ENCODE results near the gene PRRC2C.
"Not testable (repeated sequence)": the region's sequence is repeated elsewhere in the genome, so short reads cannot be mapped to it uniquely, and the experiment has no call there.

The PRRC2C gene

GRCh38 chr1:171583591-171584201 is 98.4 kb downstream of the PRRC2C start:
- no peak for DNase-seq (ENCODE audit: low read depth in 2 of 2)

- DNase-seq (ENCODE audit: low read depth in 2 of 2), result no peak
Measured at GRCh38 chr1:171585715-171586114, 100.4 kb downstream of the PRRC2C start.

GRCh38 chr1:171588230-171588629 is 102.9 kb downstream of the PRRC2C start:
- no peak for DNase-seq (ENCODE audit: low read depth in 2 of 2)

GRCh38 chr1:171590022-171590421 is 104.7 kb downstream of the PRRC2C start:
- DNase-seq (ENCODE audit: low read depth in 2 of 2), result no peak

GRCh38 chr1:171595324-171595723 is 110.0 kb downstream of the PRRC2C start:
- DNase-seq (ENCODE audit: low read depth in 2 of 2), result no peak

DNA sequence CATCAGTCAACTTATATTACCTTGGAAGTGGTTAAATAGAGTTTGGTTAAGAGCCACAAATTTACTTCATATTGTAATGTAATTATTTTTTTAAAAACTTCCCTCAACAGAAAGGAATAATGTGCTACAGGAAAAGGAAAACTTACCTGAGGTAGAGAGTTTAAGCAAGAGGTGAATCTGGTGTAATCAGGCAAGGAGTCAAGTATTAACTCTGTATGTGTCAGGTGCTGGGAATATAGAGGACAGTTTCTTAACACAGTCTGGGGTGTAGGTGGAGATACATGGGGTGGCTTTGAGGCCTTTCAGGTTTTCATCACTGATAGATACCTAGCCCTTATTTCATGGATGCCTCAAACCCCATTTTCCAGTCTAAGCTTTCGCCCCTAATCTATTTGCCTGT is 110.8 kb downstream of the PRRC2C start:
- no peak for DNase-seq (ENCODE audit: low read depth in 2 of 2)

DNA sequence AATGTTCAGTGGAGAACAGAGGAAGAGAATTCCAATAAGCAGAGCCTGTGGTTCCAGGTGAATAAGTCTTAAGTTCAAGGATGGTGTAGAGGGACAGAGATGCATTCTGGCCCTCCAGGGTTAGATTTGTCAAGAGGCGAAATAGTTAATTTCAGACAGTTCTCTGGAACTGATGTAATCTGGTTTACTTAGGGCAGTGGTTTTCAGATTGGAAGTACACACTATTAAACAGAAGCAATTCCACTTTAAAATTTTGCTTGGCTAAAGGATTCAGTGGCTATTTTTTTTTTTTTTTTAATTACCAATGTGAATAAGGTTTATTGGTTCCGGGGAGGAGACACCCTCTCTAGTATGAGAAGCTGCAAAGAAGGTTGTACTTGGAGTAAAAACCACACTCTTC is 111.4 kb downstream of the PRRC2C start:
- no peak for DNase-seq (ENCODE audit: low read depth in 2 of 2)

GRCh38 chr1:171597203-171597602 is 111.9 kb downstream of the PRRC2C start:
- DNase-seq (ENCODE audit: low read depth in 2 of 2), result no peak

DNA sequence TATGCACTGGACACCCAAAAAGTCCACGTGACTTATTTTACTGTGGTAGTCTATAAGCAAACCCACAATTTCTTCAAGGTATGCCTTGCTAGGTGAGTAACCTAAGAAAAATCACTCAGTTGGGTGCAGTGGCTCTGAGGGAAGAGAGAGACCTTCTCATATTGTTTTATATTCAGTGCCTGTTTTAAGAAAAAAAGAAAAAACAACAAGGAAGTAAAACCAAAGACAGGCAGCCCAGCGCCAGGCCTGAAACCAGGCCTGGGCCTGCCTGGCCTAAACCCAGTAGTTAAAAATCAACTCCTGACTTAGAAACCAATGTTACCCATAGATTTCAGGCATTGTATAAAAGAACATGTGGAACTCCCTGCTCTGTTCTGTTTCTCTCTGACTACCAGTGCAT is 115.0 kb downstream of the PRRC2C start:
- not testable (repeated sequence) for DNase-seq (ENCODE audit: low read depth in 2 of 2)

DNA sequence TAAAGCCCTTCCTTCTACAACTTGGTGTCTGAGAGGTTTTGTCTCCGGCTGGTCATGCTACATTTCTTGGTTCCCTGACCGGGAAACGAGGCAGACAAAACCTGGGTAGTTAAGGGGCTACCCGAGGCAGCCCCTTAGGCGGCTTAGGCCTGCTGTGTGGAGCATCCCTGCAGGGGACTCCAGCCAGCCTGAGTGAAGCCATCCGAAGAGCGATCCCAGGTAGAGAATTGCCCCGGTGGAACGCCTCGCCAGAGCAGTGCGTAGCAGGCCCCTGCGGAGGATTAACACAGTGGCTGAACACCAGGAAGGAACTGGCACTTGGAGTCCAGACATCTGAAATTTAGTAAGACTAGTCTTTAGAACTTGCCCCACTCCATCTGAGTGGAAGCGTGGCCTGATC is 115.5 kb downstream of the PRRC2C start:
- DNase-seq (ENCODE audit: low read depth in 2 of 2), result no peak

DNA sequence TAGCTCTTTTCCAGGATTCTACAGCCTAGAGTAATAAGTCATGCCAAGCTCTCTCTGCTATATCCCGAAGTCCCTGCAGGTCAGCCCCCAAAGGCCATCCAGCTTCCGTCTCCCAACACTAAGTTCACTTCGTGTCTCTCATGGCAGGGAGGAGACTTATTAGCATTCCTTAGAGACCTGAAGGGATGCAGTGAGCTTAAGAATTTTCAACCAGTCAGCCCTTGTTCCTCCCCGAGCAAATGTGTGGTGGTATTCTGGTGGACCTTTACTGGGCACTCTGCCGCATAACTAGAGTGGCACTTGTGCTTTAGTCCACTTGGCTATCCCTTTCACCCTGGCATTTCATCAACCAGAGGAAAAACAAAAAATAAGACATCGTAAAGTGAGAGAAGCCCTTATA is 117.7 kb downstream of the PRRC2C start:
- not testable (repeated sequence) for DNase-seq (ENCODE audit: low read depth in 2 of 2)

GRCh38 chr1:171606402-171606941 is 121.1 kb downstream of the PRRC2C start:
- no peak for DNase-seq (ENCODE audit: low read depth in 2 of 2)

- DNase-seq (ENCODE audit: low read depth in 2 of 2), result no peak
Measured at GRCh38 chr1:171610385-171610784, 125.1 kb downstream of the PRRC2C start.

GRCh38 chr1:171611306-171611705 is 126.0 kb downstream of the PRRC2C start:
- DNase-seq (ENCODE audit: low read depth in 2 of 2), result no peak

- no peak for DNase-seq (ENCODE audit: low read depth in 2 of 2)
Measured at GRCh38 chr1:171613282-171613681, 128.0 kb downstream of the PRRC2C start.

DNA sequence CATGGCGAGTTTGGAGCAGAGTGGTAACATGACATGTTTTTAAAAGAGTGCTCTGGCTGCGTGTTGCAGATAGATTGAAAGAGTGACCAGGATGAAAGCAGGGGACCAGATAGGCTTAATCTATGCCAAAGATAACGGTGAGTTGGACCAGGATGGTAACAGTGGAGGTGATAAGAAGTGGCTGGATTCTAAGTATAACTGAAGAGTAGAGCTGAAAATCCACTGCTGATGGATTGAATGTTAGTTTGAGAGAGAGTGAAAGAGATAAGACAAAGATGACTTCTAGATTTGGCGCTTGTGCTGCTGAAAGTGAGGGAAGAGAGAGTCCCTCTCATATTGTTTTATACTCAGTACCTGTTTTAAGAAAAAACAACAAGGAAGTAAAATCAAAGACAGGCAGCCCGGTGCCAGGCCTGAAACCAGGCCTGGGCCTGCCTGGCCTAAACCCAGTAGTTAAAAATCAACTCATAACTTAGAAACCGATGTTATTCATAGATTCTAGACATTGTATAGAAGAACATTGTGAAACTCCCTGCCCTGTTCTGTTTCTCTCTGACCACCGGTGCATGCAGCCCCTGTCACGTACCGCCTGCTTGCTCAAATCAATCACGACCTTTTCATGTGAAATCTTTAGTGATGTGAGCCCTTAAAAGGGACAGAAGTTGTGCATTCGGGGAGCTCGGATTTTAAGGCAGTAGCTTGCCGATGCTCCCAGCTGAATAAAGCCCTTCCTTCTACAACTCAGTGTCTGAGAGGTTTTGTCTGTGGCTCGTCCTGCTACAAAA is 130.0 kb downstream of the PRRC2C start:
- not testable (repeated sequence) for DNase-seq (ENCODE audit: low read depth in 2 of 2)

GRCh38 chr1:171616586-171616985 is 131.3 kb downstream of the PRRC2C start:
- no peak for DNase-seq (ENCODE audit: low read depth in 2 of 2)

- no peak for DNase-seq (ENCODE audit: low read depth in 2 of 2)
Measured at GRCh38 chr1:171622152-171622462, 136.8 kb downstream of the PRRC2C start, which contains the start of gene MYOCOS. Gene MYOCOS (plus strand): TSS chr1:171622243. CDS start chr1:171623884, 1,641 bp downstream.

DNA sequence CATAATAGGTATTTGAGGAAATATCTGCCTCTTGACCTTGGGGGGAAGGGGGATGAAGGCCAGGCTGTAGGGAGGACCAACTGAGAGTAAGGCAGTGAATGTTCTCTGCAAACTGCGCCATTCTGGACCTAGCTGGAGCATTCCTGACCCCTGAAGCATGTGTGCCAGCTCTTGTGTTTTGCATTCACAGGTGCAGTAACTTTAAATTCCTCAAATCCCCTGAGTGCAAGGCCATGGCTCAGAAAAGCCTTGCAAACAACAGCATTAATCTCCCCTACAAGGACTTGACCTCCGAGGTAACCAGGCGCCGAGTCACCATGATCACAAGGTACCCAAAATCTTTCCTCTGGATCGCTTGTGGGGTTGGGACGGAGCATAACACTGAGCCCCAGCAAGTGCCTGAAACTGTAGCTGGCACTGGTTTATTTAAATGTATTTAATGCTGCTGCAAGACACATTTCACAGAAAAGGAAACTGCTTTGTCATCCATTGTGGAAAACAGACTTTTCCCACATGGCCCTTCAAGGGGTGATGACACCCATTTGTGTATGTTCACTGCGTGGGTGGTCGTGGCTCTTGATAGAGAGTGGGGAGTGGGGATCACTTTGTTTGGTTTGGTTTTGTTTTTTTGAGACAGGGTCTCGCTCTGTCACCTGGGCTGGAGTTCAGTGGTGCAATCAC is 138.5 kb downstream of the PRRC2C start:
- DNase-seq (ENCODE audit: low read depth in 2 of 2), result no peak

DNA sequence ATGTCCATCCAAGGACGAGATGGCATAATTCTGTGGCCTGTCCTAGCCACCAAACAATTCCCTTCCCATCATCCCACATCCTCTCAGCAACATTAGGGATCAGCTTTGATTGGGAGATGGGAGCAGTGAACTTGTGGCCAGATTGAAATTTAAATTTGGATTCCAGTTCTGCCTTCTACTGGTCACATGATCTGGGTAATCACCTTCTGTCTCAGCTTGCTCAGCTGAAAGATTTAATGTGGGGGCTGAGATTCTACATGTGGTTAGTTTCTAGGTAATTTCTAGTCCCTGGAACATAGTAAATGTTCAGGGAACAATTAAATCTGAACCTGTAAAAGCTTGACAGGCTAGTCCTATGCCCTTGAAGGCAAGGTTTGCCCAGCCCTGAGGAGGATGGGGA is 139.9 kb downstream of the PRRC2C start:
- DNase-seq (ENCODE audit: low read depth in 2 of 2), result no peak

GRCh38 chr1:171627020-171627419 is 141.7 kb downstream of the PRRC2C start:
- DNase-seq (ENCODE audit: low read depth in 2 of 2), result no peak

DNA sequence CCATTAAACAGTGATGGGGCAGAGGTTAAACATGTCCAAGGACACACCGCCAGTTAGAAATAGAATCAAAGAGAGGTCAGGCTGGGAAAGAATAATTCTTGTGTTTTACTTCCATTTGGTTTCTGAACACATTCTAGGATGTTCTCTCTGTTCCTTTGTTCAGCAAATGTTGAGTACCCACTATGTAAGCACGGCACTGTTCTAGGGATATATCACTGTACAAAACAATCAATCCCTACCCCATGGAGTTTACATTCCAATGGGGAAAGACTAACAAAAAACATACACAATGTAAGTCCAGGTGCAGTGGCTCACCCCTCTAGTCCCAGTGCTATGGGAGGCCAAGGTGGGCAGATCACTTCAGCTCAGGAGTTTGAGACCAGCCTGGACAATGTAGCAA is 142.9 kb downstream of the PRRC2C start:
- DNase-seq (ENCODE audit: low read depth in 2 of 2), result no peak

- no peak for DNase-seq (ENCODE audit: low read depth in 2 of 2)
Measured at GRCh38 chr1:171635661-171636060, 150.3 kb downstream of the PRRC2C start.

All from stimulated activated CD4-positive, alpha-beta T cell treated with anti-CD3 and anti-CD28 coated beads, Interleukin-1b, Interleukin-23, amount 100 ng/mL, for 1 hour (primary cell).